Esophagus muscularis mucosa (tissue), 4 donors: Measurements from ENCODE around the gene ASB16. TPM values are rescaled to one million over a fixed set of nuclear protein-coding genes. Genes with fewer than 3 reads are reported as not detected.
A peak's percentile ranks its signal among the peaks of the same experiment; 100 is the strongest.

Experiments
- DNase-seq: peaks from one replicate; pipeline ENCODE4 v3.0.0-alpha.2; 2017; ENCODE audit errors: extremely low spot score
- H3K27ac ChIP-seq, 4 donors: fragments of 200-600 bp; sonication (generic); replicated peaks in 1 of 4; 1 replicate in 3 of 4; 2 replicates in 1 of 4; pipeline ENCODE4 v1.5.1; 2016 to 2019; ENCODE audit warnings: mild to moderate bottlenecking in 1 of 4
- H3K27me3 ChIP-seq, 4 donors: fragments of 200-600 bp; sonication (generic); one replicate each; pipeline versions ENCODE4 v1.5.1 to v1.6.0; 2016 to 2019
- H3K36me3 ChIP-seq, 4 donors: fragments of 200-600 bp; sonication (generic); one replicate each; pipeline ENCODE4 v1.5.1; 2016 to 2019
- H3K4me1 ChIP-seq, 4 donors: fragments of 200-600 bp; sonication (generic); one replicate each; pipeline ENCODE4 v1.5.1; 2016 to 2019
- H3K4me3 ChIP-seq, 4 donors: fragments of 200-600 bp; sonication (generic); 1 replicate in 2 of 4; 2 replicates in 2 of 4; pipeline ENCODE4 v1.5.1; 2016 to 2019; ENCODE audit warnings: mild to moderate bottlenecking in 4 of 4, moderate library complexity in 1 of 4
- H3K9me3 ChIP-seq, 4 donors: fragments of 200-600 bp; sonication (generic); 1 replicate in 3 of 4; 2 replicates in 1 of 4; pipeline ENCODE4 v1.5.1; 2016 to 2019
- CTCF ChIP-seq, 3 experiments: fragments of 200-600 bp in 2 of 3; fragments of 450-650 bp in 1 of 3; sonication (generic) in 2 of 3; IDR thresholded peaks; one replicate each; pipeline ENCODE4 v1.5.1; 2017 to 2019; ENCODE audit warnings: antibody characterized with exemption in 3 of 3, mild to moderate bottlenecking in 2 of 3, moderate library complexity in 1 of 3
- EP300 ChIP-seq: sonication (generic); formaldehyde crosslinking; IDR thresholded peaks from one replicate; pipeline ENCODE4 v1.6.1; 2017; ENCODE audit warnings: antibody characterized with exemption
- POLR2A ChIP-seq: fragments of 450-650 bp; IDR thresholded peaks from one replicate; pipeline ENCODE4 v1.6.1; 2017; ENCODE audit warnings: antibody characterized with exemption, moderate library complexity, mild to moderate bottlenecking, low read depth
- POLR2AphosphoS5 ChIP-seq, 2 donors: sonication (generic); formaldehyde crosslinking; IDR thresholded peaks; one replicate each; pipeline ENCODE4 v1.6.1; 2017; ENCODE audit warnings: antibody characterized with exemption in 2 of 2
- WGBS: methylation state at CpG from one replicate; pipeline ENCODE4 v1.1.5; 2018; 5-methylcytosine and 5-hydroxymethylcytosine counted together
- intact Hi-C: fragments of 100-400 bp; cut with DNase I; formaldehyde crosslinking; loops from one replicate; pipeline ENCODE4 v1.15.1; 2023
- total RNA-seq, 4 donors: library from RNA; depleted of rRNA; stranded (reverse); fragments of >200 nt; gene quantifications; one replicate each; pipeline versions ENCODE4 v1.1.0 to v1.2.1, GENCODE V29; 2016

Gene ASB16
- total RNA-seq, 4 donors from 2014 or later, result 3.3 to 10.8 (median 6.0) TPM

DNA sequence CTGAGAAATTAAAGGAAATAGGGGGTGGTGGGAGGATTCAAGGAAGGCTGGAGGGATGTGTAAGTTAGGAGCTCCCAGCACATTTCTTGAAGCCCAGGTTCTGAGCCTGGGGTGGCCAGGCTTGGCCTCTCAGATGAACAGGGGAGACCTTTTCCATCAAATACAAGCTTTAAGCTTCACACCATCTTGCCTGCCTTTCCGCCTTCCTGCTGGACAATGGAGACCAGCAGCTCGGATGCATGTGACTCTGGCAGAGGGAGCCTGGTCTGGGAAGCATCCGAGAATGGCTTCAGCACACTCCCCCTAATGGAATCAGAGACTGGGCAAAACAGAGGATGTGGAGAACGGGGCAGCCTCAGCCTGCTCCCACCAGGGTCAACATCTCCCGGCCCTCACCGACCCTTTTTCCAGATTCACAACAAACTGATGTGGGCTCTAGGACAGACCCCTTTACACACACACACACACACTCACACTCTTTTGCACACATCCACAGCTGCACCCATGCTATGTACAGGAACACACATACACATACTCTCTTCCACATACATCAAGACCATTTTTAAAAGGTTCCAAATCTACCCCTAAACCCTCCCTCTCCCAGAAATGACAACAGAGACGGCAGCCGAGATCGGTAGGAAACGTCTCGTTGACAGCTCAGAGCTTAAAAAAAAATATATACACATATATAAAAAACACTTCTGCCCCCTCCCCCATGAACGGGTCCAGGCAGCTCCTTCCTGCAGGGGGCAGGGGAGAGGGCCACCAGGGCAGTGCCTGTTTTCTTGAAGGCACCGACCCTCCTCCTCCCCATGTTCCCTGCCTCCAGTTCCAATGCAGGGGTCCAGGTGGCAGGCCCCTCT is 35.7 kb downstream of the ASB16 start:
- TF ChIP-seq POLR2AphosphoS5 (IDR thresholded peaks at IDR 0.05) (no peak), EP300 (no peak), POLR2A (no peak), CTCF (IDR thresholded peaks at IDR 0.05) (no peak)
- peaks cover 18 to 46% (median 43%) of the 10 kb centered on the region in 4 donors for H3K36me3 ChIP-seq
- H3K9me3 ChIP-seq, result no peaks in the 10 kb centered on the region
- WGBS, result 39% methylated on average over 12 of the region's 13 CpGs
- DNase-seq, result no peak
- H3K4me1 ChIP-seq, result peaks cover 14 to 31% (median 24%) of the 10 kb centered on the region in 4 donors
- peak overlapping the region in 1 of 4 donors; percentile 5 for H3K27ac ChIP-seq
- no peak overlapping the region for H3K4me3 ChIP-seq
- intact Hi-C loops, result no loop called here
- H3K27me3 ChIP-seq, result peaks cover 0 to 8% (median 0%) of the 10 kb centered on the region in 4 donors

DNA sequence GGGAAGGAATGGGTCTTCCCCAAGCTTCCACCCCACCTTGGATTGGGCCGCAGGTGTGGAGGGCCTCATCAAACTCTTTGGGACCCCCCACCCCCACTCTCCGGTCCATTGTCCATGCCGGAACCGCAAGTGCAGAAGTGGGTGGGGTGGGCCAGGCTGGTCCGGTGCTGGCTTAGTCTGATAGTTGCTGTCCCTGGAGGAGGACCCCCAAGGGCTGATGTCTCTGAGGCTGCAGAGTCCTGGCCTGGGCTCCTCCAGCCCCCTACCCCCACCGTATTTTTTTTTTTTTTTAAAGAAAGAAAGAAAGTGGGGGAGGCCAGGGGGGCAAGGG is 36.3 kb downstream of the ASB16 start:
- TF ChIP-seq EP300 (no peak), POLR2A (no peak), CTCF (IDR thresholded peaks at IDR 0.05) (no peak), POLR2AphosphoS5 (IDR thresholded peaks at IDR 0.05) (no peak)
- Histone ChIP-seq H3K27ac (no peak overlapping the region), H3K9me3 (no peaks in the 10 kb centered on the region), H3K27me3 (peaks cover 0 to 8% (median 0%) of the 10 kb centered on the region in 4 donors), H3K4me3 (no peak overlapping the region), H3K36me3 (peaks cover 18 to 52% (median 49%) of the 10 kb centered on the region in 4 donors), H3K4me1 (peaks cover 14 to 33% (median 28%) of the 10 kb centered on the region in 4 donors)
- WGBS, result 77% methylated on average over 4 of the region's 6 CpGs
- intact Hi-C loops, result no loop called here
- DNase-seq, result no peak

- intact Hi-C loops, result no loop called here
- peaks cover 18 to 57% (median 55%) of the 10 kb centered on the region in 4 donors for H3K36me3 ChIP-seq
- no peak for TF ChIP-seq CTCF (IDR thresholded peaks at IDR 0.05)
- no peak for TF ChIP-seq POLR2AphosphoS5 (IDR thresholded peaks at IDR 0.05)
- no peak for TF ChIP-seq POLR2A
- no peak for TF ChIP-seq EP300
These were observed 36.8 kb downstream of the ASB16 start for GRCh38 chr17:44207319-44207718.

DNA sequence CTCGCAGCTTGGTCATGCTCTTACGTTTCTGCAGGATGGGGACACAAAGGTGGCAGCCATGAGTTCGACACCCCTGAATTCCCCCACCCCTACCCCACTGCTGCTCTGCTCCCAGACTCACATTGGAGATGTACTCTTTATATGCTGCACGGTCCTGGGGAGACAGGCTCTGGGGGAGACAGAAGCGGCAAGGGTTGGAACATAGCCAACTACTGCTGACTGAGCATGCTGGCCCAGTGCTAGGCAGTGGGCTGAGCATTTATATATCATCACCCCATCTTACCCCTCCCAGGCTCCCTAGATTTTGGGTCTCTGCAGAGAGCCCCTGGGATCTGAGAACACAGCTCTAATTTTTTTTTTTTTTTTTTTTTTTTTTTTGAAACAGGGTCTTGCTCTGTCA is 37.2 kb downstream of the ASB16 start:
- no peak for TF ChIP-seq POLR2AphosphoS5 (IDR thresholded peaks at IDR 0.05)
- no peak for TF ChIP-seq CTCF (IDR thresholded peaks at IDR 0.05)
- no peak for TF ChIP-seq POLR2A
- TF ChIP-seq EP300, result no peak
- DNase-seq, result no peak
- Histone ChIP-seq H3K4me1 (peaks cover 14 to 38% (median 33%) of the 10 kb centered on the region in 4 donors), H3K27ac (no peak overlapping the region), H3K9me3 (no peaks in the 10 kb centered on the region), H3K36me3 (peaks cover 18 to 61% (median 58%) of the 10 kb centered on the region in 4 donors), H3K27me3 (peaks cover 0 to 8% (median 0%) of the 10 kb centered on the region in 4 donors), H3K4me3 (no peak overlapping the region)
- 80% methylated on average over 5 of the region's 5 CpGs for WGBS
- intact Hi-C loops, result no loop called here

More at GRCh38 chr17:44207319-44207718, 36.8 kb downstream of the ASB16 start:
- peaks cover 14 to 33% (median 31%) of the 10 kb centered on the region in 4 donors for H3K4me1 ChIP-seq
- peaks cover 0 to 8% (median 0%) of the 10 kb centered on the region in 4 donors for H3K27me3 ChIP-seq
- H3K4me3 ChIP-seq, result no peak overlapping the region
- WGBS, result 87% methylated on average over 13 of the region's 17 CpGs
- DNase-seq, result no peak
- H3K27ac ChIP-seq, result no peak overlapping the region
- no peaks in the 10 kb centered on the region for H3K9me3 ChIP-seq
